ENCODE measurements around the gene RAX2. TPM values are rescaled to one million over a fixed set of nuclear protein-coding genes. Genes with fewer than 3 reads are reported as not detected.

RAX2 gene
- total RNA-seq, 1 experiment from 2014 or later = not detected

DNA sequence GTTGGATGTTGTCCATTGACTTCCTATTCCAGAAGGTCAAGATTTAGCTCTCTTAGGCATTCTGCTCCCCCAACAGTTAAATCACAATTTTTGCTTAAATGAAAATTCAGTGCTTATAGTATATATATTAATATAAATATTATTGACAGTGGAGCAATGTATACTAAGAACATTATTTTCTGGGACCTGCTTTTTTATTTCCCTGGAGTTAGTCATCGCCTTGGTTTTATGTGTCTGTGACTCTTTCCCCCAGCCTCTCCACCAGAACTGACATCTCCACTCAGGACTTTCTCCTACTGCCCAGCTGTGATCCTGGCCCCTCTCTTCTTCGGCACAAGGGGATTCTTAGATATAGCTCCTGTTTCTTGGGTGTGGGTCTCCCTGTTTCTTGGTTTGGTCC lies 24.3 kb upstream of the RAX2 start:
- CTCF ChIA-PET = no interaction called here

More for the DNA sequence above, 24.3 kb upstream of the RAX2 start:
- H3K4me2 ChIP-seq (ENCODE audit: low read length) = no peak overlapping the region
- no peaks in the 10 kb centered on the region for H3K4me1 ChIP-seq (ENCODE audit: control insufficient read depth in 1 of 2, insufficient read depth in 2 of 2, low read length in 2 of 2)
- RAD21 ChIA-PET (ENCODE audit: low non-redundant PET in 1 of 2, low total read pairs in 2 of 2, uncharacterized antibody in 2 of 2, unreplicated experiment in 2 of 2) = interaction anchor here in 1 of 2 experiments (0.6 kb wide), 1 partner anchor 24 kb away, joined by 3 read pairs; no protein-coding TSS in a partner anchor
- H3K9me2 ChIP-seq (ENCODE audit: insufficient read depth) = no peaks in the 10 kb centered on the region
- no peaks in the 10 kb centered on the region for H3K27me3 ChIP-seq (ENCODE audit: insufficient read depth, low read length)
- H3K79me2 ChIP-seq (ENCODE audit: insufficient read depth, low read length) = no peaks in the 10 kb centered on the region
- H4K20me1 ChIP-seq (ENCODE audit: insufficient read depth) = no peaks in the 10 kb centered on the region
- POLR2A ChIA-PET = interaction anchor here (0.8 kb wide), 1 partner anchor 34 kb away, joined by 3 read pairs; the partner anchor contains the start of gene MRPL54
- intact Hi-C loops (cut with micrococcal nuclease) = no loop called here
- ATAC-seq = no peak
- H3K4me3 ChIP-seq (replicated peaks in 1 of 2; ENCODE audit: low read depth in 1 of 2, low read length in 2 of 2) = no peak overlapping the region
- H3K27ac ChIP-seq (ENCODE audit: low read depth, low read length) = no peak overlapping the region
- no peak for DNase-seq (ENCODE audit: low read depth, low spot score)
- no peaks in the 10 kb centered on the region for H3K36me3 ChIP-seq (ENCODE audit: control insufficient read depth in 1 of 2, insufficient read depth in 2 of 2, low read length in 2 of 2)
- TF ChIP-seq ELF1 (IDR thresholded peaks at IDR 0.05; ENCODE audit: borderline replicate concordance, low read depth) = no peak
- TF ChIP-seq, protein P1, sequence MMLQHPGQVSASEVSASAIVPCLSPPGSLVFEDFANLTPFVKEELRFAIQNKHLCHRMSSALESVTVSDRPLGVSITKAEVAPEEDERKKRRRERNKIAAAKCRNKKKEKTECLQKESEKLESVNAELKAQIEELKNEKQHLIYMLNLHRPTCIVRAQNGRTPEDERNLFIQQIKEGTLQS (IDR thresholded peaks at IDR 0.05) = no peak
- TF ChIP-seq EGR1 (IDR thresholded peaks at IDR 0.05; ENCODE audit: low read depth) = no peak
- no peak for TF ChIP-seq SRF (IDR thresholded peaks at IDR 0.05; ENCODE audit: low read depth)
- TF ChIP-seq JUND (IDR thresholded peaks at IDR 0.05) = no peak
- no peak for TF ChIP-seq CEBPB (IDR thresholded peaks at IDR 0.05; ENCODE audit: low read depth)
- TF ChIP-seq, protein P2, sequence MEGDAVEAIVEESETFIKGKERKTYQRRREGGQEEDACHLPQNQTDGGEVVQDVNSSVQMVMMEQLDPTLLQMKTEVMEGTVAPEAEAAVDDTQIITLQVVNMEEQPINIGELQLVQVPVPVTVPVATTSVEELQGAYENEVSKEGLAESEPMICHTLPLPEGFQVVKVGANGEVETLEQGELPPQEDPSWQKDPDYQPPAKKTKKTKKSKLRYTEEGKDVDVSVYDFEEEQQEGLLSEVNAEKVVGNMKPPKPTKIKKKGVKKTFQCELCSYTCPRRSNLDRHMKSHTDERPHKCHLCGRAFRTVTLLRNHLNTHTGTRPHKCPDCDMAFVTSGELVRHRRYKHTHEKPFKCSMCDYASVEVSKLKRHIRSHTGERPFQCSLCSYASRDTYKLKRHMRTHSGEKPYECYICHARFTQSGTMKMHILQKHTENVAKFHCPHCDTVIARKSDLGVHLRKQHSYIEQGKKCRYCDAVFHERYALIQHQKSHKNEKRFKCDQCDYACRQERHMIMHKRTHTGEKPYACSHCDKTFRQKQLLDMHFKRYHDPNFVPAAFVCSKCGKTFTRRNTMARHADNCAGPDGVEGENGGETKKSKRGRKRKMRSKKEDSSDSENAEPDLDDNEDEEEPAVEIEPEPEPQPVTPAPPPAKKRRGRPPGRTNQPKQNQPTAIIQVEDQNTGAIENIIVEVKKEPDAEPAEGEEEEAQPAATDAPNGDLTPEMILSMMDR (IDR thresholded peaks at IDR 0.05 in 2 of 3, conservative IDR thresholded peaks at IDR 0.05 in 1 of 3; ENCODE audit: borderline replicate concordance in 1 of 3, insufficient read depth in 1 of 3, low read depth in 2 of 3, low read length in 2 of 3) = no peak
- TF ChIP-seq, protein P3, sequence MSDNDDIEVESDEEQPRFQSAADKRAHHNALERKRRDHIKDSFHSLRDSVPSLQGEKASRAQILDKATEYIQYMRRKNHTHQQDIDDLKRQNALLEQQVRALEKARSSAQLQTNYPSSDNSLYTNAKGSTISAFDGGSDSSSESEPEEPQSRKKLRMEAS (IDR thresholded peaks at IDR 0.05) = no peak
- no peak for TF ChIP-seq EZH2phosphoT487 (IDR thresholded peaks at IDR 0.05; ENCODE audit: borderline replicate concordance)
- TF ChIP-seq ZFX (IDR thresholded peaks at IDR 0.05) = no peak
- TF ChIP-seq FOSL1 (IDR thresholded peaks at IDR 0.05; ENCODE audit: low read depth) = no peak
- TF ChIP-seq CBX3 (IDR thresholded peaks at IDR 0.05; ENCODE audit: low read depth) = no peak
- no peak for TF ChIP-seq POLR2AphosphoS5 (IDR thresholded peaks at IDR 0.05; ENCODE audit: low read depth, low read length)
- TF ChIP-seq SIN3A (IDR thresholded peaks at IDR 0.05; ENCODE audit: low read depth) = no peak
- no peak for TF ChIP-seq EZH2 (IDR thresholded peaks at IDR 0.05)
- no peak for TF ChIP-seq TCF7L2 (IDR thresholded peaks at IDR 0.05; ENCODE audit: borderline replicate concordance, extremely low read depth, insufficient read depth, insufficient read length)
- no peak for TF ChIP-seq ZNF274 (IDR thresholded peaks at IDR 0.05; ENCODE audit: low read depth, low read length)
- TF ChIP-seq RAD21 (IDR thresholded peaks at IDR 0.05; ENCODE audit: low read depth) = no peak
- TF ChIP-seq, protein P4, sequence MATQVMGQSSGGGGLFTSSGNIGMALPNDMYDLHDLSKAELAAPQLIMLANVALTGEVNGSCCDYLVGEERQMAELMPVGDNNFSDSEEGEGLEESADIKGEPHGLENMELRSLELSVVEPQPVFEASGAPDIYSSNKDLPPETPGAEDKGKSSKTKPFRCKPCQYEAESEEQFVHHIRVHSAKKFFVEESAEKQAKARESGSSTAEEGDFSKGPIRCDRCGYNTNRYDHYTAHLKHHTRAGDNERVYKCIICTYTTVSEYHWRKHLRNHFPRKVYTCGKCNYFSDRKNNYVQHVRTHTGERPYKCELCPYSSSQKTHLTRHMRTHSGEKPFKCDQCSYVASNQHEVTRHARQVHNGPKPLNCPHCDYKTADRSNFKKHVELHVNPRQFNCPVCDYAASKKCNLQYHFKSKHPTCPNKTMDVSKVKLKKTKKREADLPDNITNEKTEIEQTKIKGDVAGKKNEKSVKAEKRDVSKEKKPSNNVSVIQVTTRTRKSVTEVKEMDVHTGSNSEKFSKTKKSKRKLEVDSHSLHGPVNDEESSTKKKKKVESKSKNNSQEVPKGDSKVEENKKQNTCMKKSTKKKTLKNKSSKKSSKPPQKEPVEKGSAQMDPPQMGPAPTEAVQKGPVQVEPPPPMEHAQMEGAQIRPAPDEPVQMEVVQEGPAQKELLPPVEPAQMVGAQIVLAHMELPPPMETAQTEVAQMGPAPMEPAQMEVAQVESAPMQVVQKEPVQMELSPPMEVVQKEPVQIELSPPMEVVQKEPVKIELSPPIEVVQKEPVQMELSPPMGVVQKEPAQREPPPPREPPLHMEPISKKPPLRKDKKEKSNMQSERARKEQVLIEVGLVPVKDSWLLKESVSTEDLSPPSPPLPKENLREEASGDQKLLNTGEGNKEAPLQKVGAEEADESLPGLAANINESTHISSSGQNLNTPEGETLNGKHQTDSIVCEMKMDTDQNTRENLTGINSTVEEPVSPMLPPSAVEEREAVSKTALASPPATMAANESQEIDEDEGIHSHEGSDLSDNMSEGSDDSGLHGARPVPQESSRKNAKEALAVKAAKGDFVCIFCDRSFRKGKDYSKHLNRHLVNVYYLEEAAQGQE (IDR thresholded peaks at IDR 0.05; ENCODE audit: low read depth) = no peak
- TF ChIP-seq YY1 (IDR thresholded peaks at IDR 0.05; ENCODE audit: extremely low read depth, insufficient replicate concordance, low read depth, low read length) = no peak
- H3K9me3 ChIP-seq (ENCODE audit: control insufficient read depth in 1 of 2, insufficient read depth in 1 of 2, low read depth in 1 of 2, low read length in 2 of 2) = 0 out of 4 replicates have a peak, but pooled peaks cover 0 to 2% of the 10 kb centered on the region in 2 experiments
- BruUV-seq (replicated peaks) = no TSS peak
- no peak overlapping the region for H3K9ac ChIP-seq (ENCODE audit: low read length)
- H2AFZ ChIP-seq (ENCODE audit: low read depth, low read length, poor library complexity, severe bottlenecking) = no peak overlapping the region

All from HCT116 (cell line).